ENCODE results near the gene LHFPL5.

GRCh38 chr6:35856250-35856649, 51.1 kb downstream of the LHFPL5 start:
- TF ChIP-seq EP300 (IDR thresholded peaks at IDR 0.05; ENCODE audit: borderline replicate concordance in 1 of 2, low read depth in 2 of 2, low read length in 2 of 2): no peak
- no peak for TF ChIP-seq ATF3 (IDR thresholded peaks at IDR 0.05; ENCODE audit: insufficient read depth, low read depth, low read length)
- no peak for TF ChIP-seq POLR2A (IDR thresholded peaks at IDR 0.05; ENCODE audit: control extremely low read depth in 1 of 2, low read depth in 2 of 2, low read length in 2 of 2)
- no peak for TF ChIP-seq CTCF (IDR thresholded peaks at IDR 0.05; ENCODE audit: control extremely low read depth in 1 of 3, insufficient read depth in 1 of 3, low read depth in 1 of 3, low read length in 3 of 3)
- TF ChIP-seq RBBP5 (IDR thresholded peaks at IDR 0.05; ENCODE audit: borderline replicate concordance, low read depth, low read length): no peak
- TF ChIP-seq ATF2 (IDR thresholded peaks at IDR 0.05; ENCODE audit: low read length): no peak
- no peak for TF ChIP-seq SUZ12 (IDR thresholded peaks at IDR 0.05; ENCODE audit: low read length)

All from H1 (cell line).